GM12801 (cell line): ENCODE results near the gene KIAA2012.

Experiments used
- CTCF ChIP-seq: IDR thresholded peaks from one replicate; pipeline ENCODE4 v1.5.1; 2011; ENCODE audit warnings: control low read depth; ENCODE audit not compliant: insufficient read length; ENCODE audit errors: extremely low read depth

The KIAA2012 gene

GRCh38 chr2:202124286-202124685 lies 51.2 kb downstream of the KIAA2012 start:
- TF ChIP-seq CTCF, result no peak

GRCh38 chr2:202127687-202128331 lies 54.8 kb downstream of the KIAA2012 start:
- no peak for TF ChIP-seq CTCF

- TF ChIP-seq CTCF, result no peak
These were observed 56.8 kb downstream of the KIAA2012 start for GRCh38 chr2:202129841-202130240.

GRCh38 chr2:202133200-202133908 lies 60.3 kb downstream of the KIAA2012 start:
- no peak for TF ChIP-seq CTCF

GRCh38 chr2:202133909-202134265 lies 60.8 kb downstream of the KIAA2012 start:
- TF ChIP-seq CTCF, result no peak

- no peak for TF ChIP-seq CTCF
These were observed 62.2 kb downstream of the KIAA2012 start for GRCh38 chr2:202135091-202135874.

- no peak for TF ChIP-seq CTCF
These were observed 63.5 kb downstream of the KIAA2012 start for GRCh38 chr2:202136526-202136925.
